Measurements from ENCODE around the gene MAP3K19.

GRCh38 chr2:135052997-135053474, 5.8 kb upstream of the MAP3K19 start:
- TF ChIP-seq POLR2AphosphoS5 (IDR thresholded peaks at IDR 0.05; ENCODE audit: low read depth, low read length) = no peak
- no peak for TF ChIP-seq SIN3A (IDR thresholded peaks at IDR 0.05; ENCODE audit: low read depth)
- no peak for TF ChIP-seq ELF1 (IDR thresholded peaks at IDR 0.05; ENCODE audit: borderline replicate concordance, low read depth)
- TF ChIP-seq, protein P1, sequence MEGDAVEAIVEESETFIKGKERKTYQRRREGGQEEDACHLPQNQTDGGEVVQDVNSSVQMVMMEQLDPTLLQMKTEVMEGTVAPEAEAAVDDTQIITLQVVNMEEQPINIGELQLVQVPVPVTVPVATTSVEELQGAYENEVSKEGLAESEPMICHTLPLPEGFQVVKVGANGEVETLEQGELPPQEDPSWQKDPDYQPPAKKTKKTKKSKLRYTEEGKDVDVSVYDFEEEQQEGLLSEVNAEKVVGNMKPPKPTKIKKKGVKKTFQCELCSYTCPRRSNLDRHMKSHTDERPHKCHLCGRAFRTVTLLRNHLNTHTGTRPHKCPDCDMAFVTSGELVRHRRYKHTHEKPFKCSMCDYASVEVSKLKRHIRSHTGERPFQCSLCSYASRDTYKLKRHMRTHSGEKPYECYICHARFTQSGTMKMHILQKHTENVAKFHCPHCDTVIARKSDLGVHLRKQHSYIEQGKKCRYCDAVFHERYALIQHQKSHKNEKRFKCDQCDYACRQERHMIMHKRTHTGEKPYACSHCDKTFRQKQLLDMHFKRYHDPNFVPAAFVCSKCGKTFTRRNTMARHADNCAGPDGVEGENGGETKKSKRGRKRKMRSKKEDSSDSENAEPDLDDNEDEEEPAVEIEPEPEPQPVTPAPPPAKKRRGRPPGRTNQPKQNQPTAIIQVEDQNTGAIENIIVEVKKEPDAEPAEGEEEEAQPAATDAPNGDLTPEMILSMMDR (IDR thresholded peaks at IDR 0.05 in 2 of 3, conservative IDR thresholded peaks at IDR 0.05 in 1 of 3; ENCODE audit: borderline replicate concordance in 1 of 3, insufficient read depth in 1 of 3, low read depth in 2 of 3, low read length in 2 of 3) = no peak
- TF ChIP-seq POLR2A (IDR thresholded peaks at IDR 0.05; ENCODE audit: borderline replicate concordance, extremely low read depth, insufficient read depth, insufficient read length) = no peak
- TF ChIP-seq, protein P2, sequence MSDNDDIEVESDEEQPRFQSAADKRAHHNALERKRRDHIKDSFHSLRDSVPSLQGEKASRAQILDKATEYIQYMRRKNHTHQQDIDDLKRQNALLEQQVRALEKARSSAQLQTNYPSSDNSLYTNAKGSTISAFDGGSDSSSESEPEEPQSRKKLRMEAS (IDR thresholded peaks at IDR 0.05) = no peak
- TF ChIP-seq SRF (IDR thresholded peaks at IDR 0.05; ENCODE audit: low read depth) = no peak
- TF ChIP-seq ZNF274 (IDR thresholded peaks at IDR 0.05; ENCODE audit: low read depth, low read length) = no peak
- no peak for TF ChIP-seq EZH2 (IDR thresholded peaks at IDR 0.05)
- no peak for TF ChIP-seq SP1 (IDR thresholded peaks at IDR 0.05; ENCODE audit: low read depth)

All from HCT116 (cell line).